Neural cell (in vitro differentiated cells): Measurements from ENCODE around the gene CNOT3. TPM values are rescaled to one million over a fixed set of nuclear protein-coding genes. Genes with fewer than 3 reads are reported as not detected.

Experiments used
- H2AFZ ChIP-seq: fragments of 200-600, 300-800 bp; sonication (generic), shearing (Covaris generic); 2 replicates; pipeline ENCODE4 v1.6.0; 2014; ENCODE audit warnings: low read depth, mild to moderate bottlenecking, antibody characterized with exemption, low read length, moderate library complexity
- H3F3A ChIP-seq: fragments of 200-600 bp; shearing (Covaris generic); 2 replicates; pipeline ENCODE4 v1.6.1; 2016; ENCODE audit warnings: mild to moderate bottlenecking, moderate library complexity, mixed read lengths, antibody characterized with exemption, low read length; ENCODE audit not compliant: insufficient read depth, poor library complexity, severe bottlenecking
- H3K27ac ChIP-seq: fragments of 200-600, 300-800 bp; sonication (generic), shearing (Covaris generic); 2 replicates; pipeline ENCODE4 v1.5.1; 2014; ENCODE audit warnings: mild to moderate bottlenecking, low read length, moderate library complexity
- H3K27me3 ChIP-seq: fragments of 300-800, 200-600 bp; sonication (generic), shearing (Covaris generic); 2 replicates; pipeline ENCODE4 v1.6.0; 2014; ENCODE audit warnings: mild to moderate bottlenecking, low read depth, low read length, moderate library complexity; ENCODE audit not compliant: insufficient read depth
- H3K36me3 ChIP-seq: fragments of 300-800, 200-600 bp; sonication (generic), shearing (Covaris generic); 2 replicates; pipeline ENCODE4 v1.5.1; 2014; ENCODE audit warnings: mild to moderate bottlenecking, antibody characterized with exemption, low read length, moderate library complexity; ENCODE audit not compliant: insufficient read depth
- H3K4me2 ChIP-seq: fragments of 300-800, 200-600 bp; sonication (generic), shearing (Covaris generic); 2 replicates; pipeline ENCODE4 v1.6.0; 2014; ENCODE audit warnings: mild to moderate bottlenecking, low read length
- H3K4me3 ChIP-seq: fragments of 300-800, 200-600 bp; sonication (generic), shearing (Covaris generic); 2 replicates; pipeline ENCODE4 v1.5.1; 2014; ENCODE audit warnings: mild to moderate bottlenecking, low read length, moderate library complexity
- H3K79me2 ChIP-seq: fragments of 200-600 bp; shearing (Covaris generic); replicated peaks from 2 replicates; pipeline ENCODE4 v1.6.0; 2014; ENCODE audit warnings: mild to moderate bottlenecking, low read length, moderate library complexity; ENCODE audit not compliant: insufficient read depth
- H3K9ac ChIP-seq: fragments of 300-800, 200-600 bp; sonication (generic), shearing (Covaris generic); 2 replicates; pipeline ENCODE4 v1.6.1; 2016; ENCODE audit warnings: mild to moderate bottlenecking, low read length, mixed read lengths
- H3K9me2 ChIP-seq: fragments of 200-600 bp; shearing (Covaris generic); 2 replicates; pipeline ENCODE4 v1.6.1; 2016; ENCODE audit warnings: mild to moderate bottlenecking, low read length, mixed read lengths; ENCODE audit not compliant: insufficient read depth
- H3K9me3 ChIP-seq: fragments of 200-600, 300-800 bp; sonication (generic), shearing (Covaris generic); 2 replicates; pipeline ENCODE4 v1.6.1; 2016; ENCODE audit warnings: mild to moderate bottlenecking, mixed run types, low read length, moderate library complexity, mixed read lengths
- H4K20me1 ChIP-seq: fragments of 200-600 bp; shearing (Covaris generic); 2 replicates; pipeline ENCODE4 v1.6.1; 2016; ENCODE audit warnings: mild to moderate bottlenecking, mixed run types; ENCODE audit not compliant: insufficient read depth
- CTCF ChIP-seq: fragments of 450-650 bp; IDR thresholded peaks from 2 replicates; pipeline ENCODE4 v1.5.1; 2014; ENCODE audit warnings: antibody characterized with exemption, mild to moderate bottlenecking, moderate library complexity; ENCODE audit not compliant: poor library complexity, severe bottlenecking
- EP300 ChIP-seq: fragments of 450-650 bp; conservative IDR thresholded peaks from 2 replicates; pipeline ENCODE4 v1.6.1; 2014; ENCODE audit warnings: antibody characterized with exemption, mild to moderate bottlenecking, moderate library complexity; ENCODE audit not compliant: poor library complexity, severe bottlenecking
- EZH2 ChIP-seq: fragments of 200-600, 300-800 bp; shearing (Covaris generic), sonication (generic); IDR thresholded peaks from 2 replicates; pipeline ENCODE4 v1.6.1; 2014; ENCODE audit warnings: antibody characterized with exemption, low read length, borderline replicate concordance, mild to moderate bottlenecking; ENCODE audit not compliant: insufficient read depth, poor library complexity, severe bottlenecking
- MXI1 ChIP-seq: fragments of 450-650 bp; conservative IDR thresholded peaks from 2 replicates; pipeline ENCODE4 v1.6.1; 2014; ENCODE audit warnings: antibody characterized with exemption, mild to moderate bottlenecking; ENCODE audit not compliant: poor library complexity, severe bottlenecking
- POLR2AphosphoS5 ChIP-seq: IDR thresholded peaks from 2 replicates; pipeline ENCODE4 v1.6.1; 2012
- RAD21 ChIP-seq: fragments of 450-650 bp; conservative IDR thresholded peaks from 2 replicates; pipeline ENCODE4 v1.6.1; 2014; ENCODE audit warnings: antibody characterized with exemption, mild to moderate bottlenecking, moderate library complexity
- REST ChIP-seq: IDR thresholded peaks from 2 replicates; pipeline ENCODE4 v1.6.1; 2012; ENCODE audit warnings: borderline replicate concordance
- SMC3 ChIP-seq: fragments of 450-650 bp; conservative IDR thresholded peaks from 2 replicates; pipeline ENCODE4 v1.6.1; 2014; ENCODE audit warnings: antibody characterized with exemption, mild to moderate bottlenecking, moderate library complexity; ENCODE audit not compliant: poor library complexity
- TAF1 ChIP-seq: IDR thresholded peaks from 2 replicates; pipeline ENCODE4 v1.6.1; 2012; ENCODE audit warnings: low read depth
- polyA plus RNA-seq: library from polyadenylated mRNA; depleted of rRNA; stranded (reverse); fragments of >200 nt; gene quantifications from 2 replicates; pipeline ENCODE4 v1.2.3, GENCODE V29; 2014

CNOT3 gene
- polyA plus RNA-seq, 1 donor from 2014 or later: 7.6 TPM

GRCh38 chr19:54133312-54133956 lies 4.1 kb upstream of the CNOT3 start:
- Histone ChIP-seq H2AFZ (no peak overlapping the region), H3K79me2 (peaks cover 5% of the 10 kb centered on the region), H3K9ac (no peak overlapping the region), H3K27ac (no peak overlapping the region), H3K36me3 (no peaks in the 10 kb centered on the region), H3K4me2 (no peak overlapping the region), H3K9me3 (no peaks in the 10 kb centered on the region), H3F3A (no peaks in the 10 kb centered on the region), H3K9me2 (no peaks in the 10 kb centered on the region), H3K4me3 (no peak overlapping the region), H3K27me3 (no peaks in the 10 kb centered on the region), H4K20me1 (no peaks in the 10 kb centered on the region)
- TF ChIP-seq CTCF (no peak), MXI1 (no peak), RAD21 (no peak), SMC3 (no peak), EP300 (no peak), TAF1 (no peak), POLR2AphosphoS5 (peak; percentile 17), EZH2 (peak; percentile 76), REST (no peak)

- no peak overlapping the region for H3K27ac ChIP-seq
- TF ChIP-seq REST (no peak), TAF1 (no peak), EP300 (no peak), EZH2 (no peak), RAD21 (no peak), MXI1 (no peak), CTCF (no peak)
- no peak overlapping the region for H2AFZ ChIP-seq
- H4K20me1 ChIP-seq: no peaks in the 10 kb centered on the region
- no peak overlapping the region for H3K9ac ChIP-seq
- H3K36me3 ChIP-seq: no peaks in the 10 kb centered on the region
- no peaks in the 10 kb centered on the region for H3K27me3 ChIP-seq
- no peak overlapping the region for H3K4me2 ChIP-seq
- H3F3A ChIP-seq: no peaks in the 10 kb centered on the region
- H3K9me3 ChIP-seq: no peaks in the 10 kb centered on the region
- peaks cover 12% of the 10 kb centered on the region for H3K79me2 ChIP-seq
- no peaks in the 10 kb centered on the region for H3K9me2 ChIP-seq
- no peak overlapping the region for H3K4me3 ChIP-seq
Observed at GRCh38 chr19:54133957-54134590, 3.5 kb upstream of the CNOT3 start.
